ENCODE data around the gene PSTPIP1.

DNA sequence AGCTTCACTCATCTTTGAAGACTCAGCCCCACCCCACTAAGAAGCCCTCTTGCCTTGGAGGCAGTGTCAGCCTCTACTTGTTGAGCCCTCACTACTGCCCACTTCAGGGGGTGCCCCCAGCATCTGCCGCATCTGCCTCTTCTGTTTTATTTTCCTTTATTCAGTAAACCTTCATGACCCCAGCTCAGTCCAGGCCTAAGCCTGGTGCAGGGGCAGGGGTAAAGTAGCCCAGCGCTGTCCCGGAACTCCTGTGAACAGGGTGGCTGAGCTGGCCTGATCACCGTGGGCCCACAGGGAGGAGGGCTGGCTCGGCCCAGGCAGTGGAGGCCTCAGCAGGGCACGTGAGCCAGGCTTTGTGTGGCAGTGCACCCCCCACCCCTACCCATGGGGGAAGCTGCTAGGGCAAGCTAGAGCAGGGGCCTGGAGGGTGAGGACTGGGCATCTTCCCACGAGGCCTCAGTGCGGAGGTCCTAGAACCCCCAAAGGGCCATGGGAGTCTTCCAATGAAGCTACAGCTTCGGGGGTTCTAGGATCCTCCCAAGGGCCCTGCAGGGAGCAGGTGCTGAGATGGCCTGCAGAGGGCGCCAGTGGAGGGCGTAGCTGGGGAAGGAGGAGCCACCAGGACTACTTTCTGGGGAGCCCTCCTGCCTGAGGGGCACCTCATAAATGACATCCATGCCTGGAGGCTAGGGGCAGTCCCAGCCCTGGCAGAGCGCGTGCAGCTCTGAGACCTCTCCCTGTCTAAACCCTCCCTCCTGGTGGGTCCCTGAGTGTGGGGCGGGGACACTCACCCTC is 40.0 kb downstream of the PSTPIP1 start:
- TF ChIP-seq POLR2A (IDR thresholded peaks at IDR 0.05) (no peak), CTCF (IDR thresholded peaks at IDR 0.05) (peak in 1 of 3 donors; percentile 21), POLR2AphosphoS5 (IDR thresholded peaks at IDR 0.05) (no peak)

Measured in breast epithelium (tissue), 3 donors.